Embryonic facial prominence (tissue), 1 donor: ENCODE data around the gene MMAB.

ENCODE experiments used
- DNase-seq: peaks from one replicate; pipeline ENCODE4 v3.0.0-alpha.2; 2016; ENCODE audit errors: extremely low spot score

Gene MMAB

GRCh38 chr12:109586385-109587296 is 13.3 kb upstream of the MMAB start:
- no peak for DNase-seq

- no peak for DNase-seq
Observed at GRCh38 chr12:109583733-109584132, 10.4 kb upstream of the MMAB start.

GRCh38 chr12:109582636-109583035 is 9.3 kb upstream of the MMAB start:
- DNase-seq: no peak

- DNase-seq: no peak
Observed at GRCh38 chr12:109581856-109582255, 8.6 kb upstream of the MMAB start.

DNA sequence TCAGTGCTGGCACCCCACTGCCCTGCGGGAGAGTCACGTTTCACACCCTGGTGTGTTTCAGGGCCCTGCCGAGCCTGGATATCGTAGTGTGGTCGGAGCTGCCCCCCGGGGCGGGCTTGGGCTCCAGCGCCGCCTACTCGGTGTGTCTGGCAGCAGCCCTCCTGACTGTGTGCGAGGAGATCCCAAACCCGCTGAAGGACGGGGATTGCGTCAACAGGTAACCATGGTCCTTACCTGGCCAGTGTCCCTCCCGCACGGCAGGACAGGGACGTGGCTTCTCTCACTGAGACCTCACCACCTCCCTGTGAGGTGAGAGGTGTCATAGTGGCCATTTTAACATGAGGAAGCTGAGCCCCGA is 8.0 kb upstream of the MMAB start:
- DNase-seq: no peak

DNA sequence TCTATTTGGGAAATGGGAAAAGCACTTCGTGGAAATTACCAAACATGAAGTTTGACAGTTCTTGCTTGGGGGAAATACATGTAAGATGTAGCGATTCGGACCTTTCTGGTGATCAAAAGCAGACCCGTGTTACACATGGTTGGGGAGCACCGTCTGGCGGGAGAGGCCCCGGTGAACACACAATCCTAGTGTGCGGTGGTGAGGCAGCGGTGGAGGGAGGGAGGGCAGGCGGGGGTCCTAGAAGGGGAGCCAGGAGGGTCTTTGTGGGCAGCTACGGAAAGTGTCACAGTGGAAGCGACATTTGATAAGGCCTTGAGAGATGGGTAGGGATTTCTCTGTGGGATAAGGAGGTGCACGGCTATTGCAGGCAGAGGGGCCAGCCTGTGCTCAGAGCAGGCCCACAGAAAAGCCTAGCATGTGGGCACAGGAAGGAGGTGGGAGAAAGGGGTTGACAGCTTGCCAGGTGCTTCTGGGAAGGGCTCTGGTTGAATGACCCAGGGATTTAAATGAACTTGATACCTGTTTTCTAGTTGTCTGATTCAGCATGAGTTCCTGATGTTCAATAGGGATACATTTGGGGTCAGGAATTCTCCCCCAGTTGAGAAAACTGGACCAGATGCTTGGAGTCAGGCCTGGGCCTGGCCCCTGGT is 7.5 kb upstream of the MMAB start:
- no peak for DNase-seq

- DNase-seq: no peak
Observed at GRCh38 chr12:109580272-109580671, 7.0 kb upstream of the MMAB start.

- DNase-seq: no peak
Observed at GRCh38 chr12:109579639-109580038, 6.3 kb upstream of the MMAB start.

GRCh38 chr12:109578330-109578927 is 5.1 kb upstream of the MMAB start:
- DNase-seq: no peak

DNA sequence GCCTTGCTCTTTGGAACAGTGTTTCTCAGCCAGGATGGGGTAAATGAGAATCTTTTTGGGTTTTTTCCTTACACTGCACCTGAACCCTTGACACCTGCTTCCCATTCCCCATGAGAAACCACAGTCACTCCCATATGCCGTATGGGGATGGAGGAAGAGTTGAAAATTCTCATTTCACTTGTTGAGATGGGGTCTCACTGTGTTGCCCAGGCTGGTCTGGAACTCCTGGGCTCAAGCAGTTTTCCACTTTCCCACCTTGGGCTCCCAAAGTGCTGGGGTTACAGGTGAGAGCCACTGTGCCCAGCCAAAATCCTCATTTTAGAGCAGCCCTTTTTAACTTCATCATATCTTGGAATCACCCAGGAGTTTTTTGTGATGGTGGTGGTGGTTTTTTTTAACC is 4.0 kb upstream of the MMAB start:
- no peak for DNase-seq

- DNase-seq: no peak
Observed at GRCh38 chr12:109575683-109576082, 2.4 kb upstream of the MMAB start.

DNA sequence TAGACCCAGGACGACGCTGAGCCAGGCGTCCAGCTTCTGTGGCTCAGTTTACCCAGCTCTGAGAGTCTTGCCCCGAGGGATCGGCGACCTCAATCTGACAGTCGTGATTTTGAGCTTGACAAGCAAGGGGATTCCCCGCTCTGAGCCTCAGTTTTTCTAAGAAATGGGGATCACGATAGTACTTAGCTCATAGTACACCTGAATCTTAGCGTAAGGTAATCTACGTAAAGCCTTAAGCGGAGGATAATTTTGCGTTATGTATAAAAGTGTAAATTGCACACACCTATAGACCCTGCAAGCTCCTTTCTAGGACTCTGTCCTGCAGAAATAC is 575 bp upstream of the MMAB start:
- no peak for DNase-seq

DNA sequence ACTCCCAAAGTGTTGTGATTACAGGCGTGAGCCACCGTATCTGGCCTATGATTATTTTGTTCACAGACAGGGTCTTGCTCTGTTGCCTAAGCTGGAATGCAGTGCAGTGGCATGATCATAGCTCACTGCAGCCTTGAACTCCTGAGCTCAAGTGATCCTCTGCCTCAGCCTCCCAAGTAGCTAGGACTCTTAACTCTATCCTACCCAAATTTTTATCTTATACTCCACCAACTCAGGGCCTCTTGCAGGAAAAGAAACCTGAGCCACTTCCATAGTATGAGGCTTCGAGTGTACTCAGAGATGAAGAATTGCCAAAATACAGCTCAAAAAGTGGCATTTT is 828 bp downstream of the MMAB start:
- no peak for DNase-seq

DNA sequence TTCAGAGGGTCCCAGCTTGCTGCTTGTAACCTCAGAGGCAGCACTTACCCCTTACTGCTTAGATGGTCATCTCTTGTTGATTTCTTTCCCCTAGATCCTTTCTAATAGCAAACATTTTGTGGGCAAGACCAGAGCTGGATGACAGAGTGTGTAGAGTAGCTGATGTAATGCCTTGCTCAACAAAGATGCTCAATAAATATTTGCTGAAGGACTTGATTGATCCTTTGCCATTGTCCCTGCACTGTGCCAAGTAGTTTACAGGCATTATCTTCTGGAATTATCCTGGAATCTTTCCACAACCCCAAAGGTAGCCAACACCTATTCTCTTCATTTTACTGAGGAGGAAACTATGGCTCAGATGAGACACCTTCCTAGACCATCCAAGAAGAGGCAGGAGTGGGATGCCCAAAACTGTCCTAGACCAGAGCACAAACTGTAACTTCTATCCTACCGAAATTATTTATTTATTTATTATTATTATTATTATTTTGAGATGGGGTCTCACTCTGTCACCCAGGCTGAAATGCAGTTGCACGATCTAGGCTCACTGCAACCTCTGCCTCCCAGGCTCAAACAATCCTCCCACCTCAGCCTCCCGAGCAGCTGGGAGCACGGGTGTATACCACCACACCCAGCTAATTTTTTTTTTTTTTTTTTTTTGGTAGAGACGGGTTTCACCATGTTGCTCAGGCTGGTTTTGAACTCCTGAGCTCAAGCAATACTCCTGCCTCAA is 1.4 kb downstream of the MMAB start:
- DNase-seq: no peak

GRCh38 chr12:109568486-109568885 is 4.8 kb downstream of the MMAB start:
- no peak for DNase-seq

GRCh38 chr12:109567967-109568366 is 5.3 kb downstream of the MMAB start:
- DNase-seq: no peak

- DNase-seq: no peak
Observed at GRCh38 chr12:109567296-109567695, 6.0 kb downstream of the MMAB start.

DNA sequence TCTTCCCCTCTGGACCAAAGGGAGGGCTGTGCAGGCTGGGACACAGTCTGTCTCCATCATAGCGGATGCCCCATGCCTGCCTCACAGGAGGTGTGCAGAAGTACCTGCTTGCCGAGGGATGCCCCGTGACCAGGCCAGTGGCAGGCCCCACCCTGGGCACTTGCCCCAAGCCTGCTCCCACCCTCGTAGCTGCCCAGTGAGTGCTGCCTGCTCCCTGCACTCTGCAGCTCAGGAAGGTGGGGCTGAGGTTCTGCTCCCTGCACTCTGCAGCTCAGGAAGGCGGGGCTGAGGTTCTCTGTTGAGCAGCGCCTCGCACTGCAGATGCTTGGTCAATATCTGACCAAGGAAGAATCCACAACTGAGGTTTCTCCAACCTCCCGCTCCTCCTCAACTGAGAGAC is 6.9 kb downstream of the MMAB start:
- DNase-seq: no peak

DNA sequence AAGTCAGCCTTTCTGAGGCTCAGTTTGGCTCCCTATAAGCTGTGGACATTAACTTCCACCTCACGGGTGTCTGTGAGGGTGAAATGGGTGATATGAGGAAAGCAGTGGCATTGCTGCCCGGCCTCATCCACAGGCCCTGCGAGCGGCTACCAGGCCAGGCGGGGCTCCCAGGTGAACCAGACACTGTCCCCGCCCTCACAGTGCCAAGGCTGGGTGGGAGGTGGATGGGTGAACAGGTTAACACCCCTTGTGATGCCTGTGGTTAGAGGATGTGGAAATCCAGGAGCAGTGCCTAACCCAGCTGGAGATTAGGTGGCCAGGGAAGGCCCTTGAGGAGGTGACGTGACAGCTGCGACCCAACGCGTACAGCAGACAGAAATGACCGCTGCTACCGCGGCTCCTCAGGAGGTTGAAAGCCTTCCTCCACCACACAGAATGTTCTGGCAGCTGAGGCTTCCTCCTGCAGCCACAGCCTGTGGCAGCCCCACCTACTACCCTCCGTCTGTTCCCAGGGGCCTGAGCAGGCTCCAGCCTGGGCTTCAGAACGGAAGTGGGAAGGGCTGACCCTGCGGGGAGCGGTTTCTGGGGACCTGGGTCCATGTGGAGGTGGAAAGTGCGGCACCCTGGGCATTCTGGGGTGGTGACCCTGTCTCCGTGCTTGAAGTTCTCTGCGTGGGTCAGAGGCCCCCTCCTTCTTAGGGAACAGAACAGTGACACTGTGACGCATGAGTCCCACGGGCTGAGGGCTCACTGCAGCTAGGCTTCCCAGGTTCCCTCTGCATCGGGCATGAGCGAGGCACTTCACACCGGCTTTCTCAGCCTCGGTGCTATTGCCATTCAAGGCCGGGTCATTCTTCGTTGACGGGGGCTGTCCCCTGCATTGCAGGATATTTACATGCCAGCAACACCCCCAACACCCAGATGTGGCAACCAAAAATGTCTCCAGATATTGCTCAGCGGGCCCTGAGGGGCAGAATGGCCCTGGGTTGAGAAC is 9.7 kb downstream of the MMAB start:
- DNase-seq: no peak

GRCh38 chr12:109562871-109563270 is 10.4 kb downstream of the MMAB start:
- no peak for DNase-seq

DNA sequence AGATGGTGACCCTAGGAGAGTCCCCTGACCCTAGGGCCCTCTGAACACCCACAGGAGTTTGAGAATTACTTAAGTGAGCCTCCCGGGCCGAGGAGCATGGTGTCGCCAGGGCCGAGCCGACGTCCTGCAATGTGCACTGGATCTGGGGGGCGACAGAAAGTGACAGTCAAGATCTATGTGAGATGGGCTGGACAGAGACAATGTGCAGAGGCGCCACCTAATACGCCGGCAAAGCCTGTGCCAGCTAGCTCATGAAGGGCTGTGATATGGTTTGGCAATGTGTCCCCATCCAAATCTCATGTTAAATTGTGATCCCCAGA is 11.6 kb downstream of the MMAB start:
- no peak for DNase-seq
